HFFc6 (cell line): ENCODE results near the gene ZNF768. TPM values are rescaled to one million over a fixed set of nuclear protein-coding genes. Genes with fewer than 3 reads are reported as not detected.
A peak's percentile ranks its signal among the peaks of the same experiment; 100 is the strongest.

Source experiments
- DNase-seq: peaks from one replicate; pipeline ENCODE4 v3.0.0-alpha.2; 2018
- H3K27ac Mint-ChIP-seq: 2 replicates; pipeline ENCODE4 v1.8.0; 2020; ENCODE audit warnings: mild to moderate bottlenecking, mixed read lengths
- H3K27me3 Mint-ChIP-seq: 2 replicates; pipeline ENCODE4 v1.8.0; 2021; ENCODE audit warnings: mild to moderate bottlenecking, moderate library complexity, mixed read lengths; ENCODE audit not compliant: insufficient read depth
- H3K36me3 Mint-ChIP-seq: 2 replicates; pipeline ENCODE4 v1.8.0; 2021; ENCODE audit warnings: low read depth, mixed read lengths
- H3K4me1 Mint-ChIP-seq: 2 replicates; pipeline ENCODE4 v1.8.0; 2020; ENCODE audit warnings: low read depth, mixed read lengths
- H3K4me3 Mint-ChIP-seq: 2 replicates; pipeline ENCODE4 v1.8.0; 2020; ENCODE audit warnings: mild to moderate bottlenecking, moderate library complexity, mixed read lengths
- H3K9me3 Mint-ChIP-seq: 2 replicates; pipeline ENCODE4 v1.8.0; 2020; ENCODE audit warnings: mild to moderate bottlenecking, mixed read lengths
- CTCF ChIP-seq: fragments of 200-600 bp; sonication (generic); IDR thresholded peaks from 2 replicates; pipeline ENCODE4 v1.5.0; 2021; ENCODE audit warnings: antibody characterized with exemption, mild to moderate bottlenecking
- total RNA-seq, 6 experiments: library from RNA; stranded (reverse); fragmentation: NEBNext Ultra II Directional; extraction: Animal tissue kit (Norgen Biotek cat#: 25700); gene quantifications; 2 replicates in 1 of 6; 3 replicates in 5 of 6; pipeline ENCODE4 v1.2.3, GENCODE V29; 2021

ZNF768 gene
- total RNA-seq, 6 experiments from 2014 or later = 19.8 to 22.8 (median 20.8) TPM

- H3K9me3 Mint-ChIP-seq = no peaks in the 10 kb centered on the region
- peaks cover 11% of the 10 kb centered on the region for H3K36me3 Mint-ChIP-seq
- no peak for TF ChIP-seq CTCF
- 0 out of 2 replicates have a peak overlapping the region, but pooled peaks have one; percentile 40 for H3K27ac Mint-ChIP-seq
- no peak overlapping the region for H3K4me3 Mint-ChIP-seq
- H3K4me1 Mint-ChIP-seq = peaks cover 17% of the 10 kb centered on the region
- H3K27me3 Mint-ChIP-seq = no peaks in the 10 kb centered on the region; the same call in 1 of the 2 replicates
- DNase-seq = no peak
These were observed 29.2 kb upstream of the ZNF768 start for GRCh38 chr16:30555315-30556124.

GRCh38 chr16:30554557-30555314 is 28.4 kb upstream of the ZNF768 start:
- H3K4me3 Mint-ChIP-seq = no peak overlapping the region
- TF ChIP-seq CTCF = no peak
- H3K27me3 Mint-ChIP-seq = no peaks in the 10 kb centered on the region; the same call in 1 of the 2 replicates
- no peaks in the 10 kb centered on the region for H3K9me3 Mint-ChIP-seq
- H3K36me3 Mint-ChIP-seq = peaks cover 11% of the 10 kb centered on the region
- DNase-seq = no peak
- H3K27ac Mint-ChIP-seq = no peak overlapping the region
- H3K4me1 Mint-ChIP-seq = peaks cover 17% of the 10 kb centered on the region

- Mint-ChIP-seq H3K9me3 (no peaks in the 10 kb centered on the region), H3K4me1 (peaks cover 17% of the 10 kb centered on the region), H3K36me3 (peaks cover 11% of the 10 kb centered on the region), H3K27ac (no peak overlapping the region), H3K27me3 (no peaks in the 10 kb centered on the region; the same call in 1 of the 2 replicates), H3K4me3 (no peak overlapping the region)
- DNase-seq = no peak
- no peak for TF ChIP-seq CTCF
These were observed 27.1 kb upstream of the ZNF768 start for GRCh38 chr16:30553393-30553899.

GRCh38 chr16:30552956-30553355 is 26.6 kb upstream of the ZNF768 start:
- no peak for DNase-seq
- H3K4me3 Mint-ChIP-seq = no peak overlapping the region
- peaks cover 17% of the 10 kb centered on the region for H3K4me1 Mint-ChIP-seq

More at GRCh38 chr16:30552956-30553355, 26.6 kb upstream of the ZNF768 start:
- peaks cover under 1% of the 10 kb centered on the region for H3K27me3 Mint-ChIP-seq
- no peaks in the 10 kb centered on the region for H3K9me3 Mint-ChIP-seq
- H3K27ac Mint-ChIP-seq = no peak overlapping the region
- peaks cover 11% of the 10 kb centered on the region for H3K36me3 Mint-ChIP-seq
- TF ChIP-seq CTCF = no peak
